Vagina (tissue), 2 donors: ENCODE data around the gene CHAMP1. TPM values are rescaled to one million over a fixed set of nuclear protein-coding genes. Genes with fewer than 3 reads are reported as not detected.

Source experiments
- DNase-seq, 2 donors: peaks; one replicate each; pipeline ENCODE4 v3.0.0-alpha.2; 2017; ENCODE audit errors: extremely low spot score in 2 of 2
- H3K27ac ChIP-seq: fragments of 200-600 bp; sonication (generic); one replicate; pipeline ENCODE4 v1.5.1; 2019
- H3K27me3 ChIP-seq: fragments of 200-600 bp; sonication (generic); one replicate; pipeline ENCODE4 v1.5.1; 2019
- H3K36me3 ChIP-seq, 2 donors: fragments of 200-600 bp; sonication (generic); one replicate each; pipeline ENCODE4 v1.5.1; 2017 to 2019
- H3K4me1 ChIP-seq: fragments of 200-600 bp; sonication (generic); one replicate; pipeline ENCODE4 v1.5.1; 2019
- H3K4me3 ChIP-seq, 2 donors: fragments of 200-600 bp; sonication (generic); 1 replicate in 1 of 2; 2 replicates in 1 of 2; pipeline ENCODE4 v1.5.1; 2016 to 2019
- H3K9me3 ChIP-seq: fragments of 200-600 bp; sonication (generic); one replicate; pipeline ENCODE4 v1.5.1; 2019
- POLR2A ChIP-seq, 2 donors: fragments of 450-650 bp; IDR thresholded peaks; one replicate each; pipeline ENCODE4 v1.6.1; 2017; ENCODE audit warnings: antibody characterized with exemption in 2 of 2, mild to moderate bottlenecking in 2 of 2, moderate library complexity in 2 of 2
- POLR2AphosphoS5 ChIP-seq, 2 donors: sonication (generic); formaldehyde crosslinking; IDR thresholded peaks; one replicate each; pipeline ENCODE4 v1.9.0; 2017; ENCODE audit warnings: antibody characterized with exemption in 2 of 2, mild to moderate bottlenecking in 2 of 2, low read depth in 1 of 2; ENCODE audit not compliant: insufficient read depth in 1 of 2
- intact Hi-C: fragments of 100-400 bp; cut with DNase I; formaldehyde crosslinking; loops from one replicate; pipeline ENCODE4 v1.15.1; 2023
- total RNA-seq: library from RNA; depleted of rRNA; stranded (reverse); fragments of >200 nt; gene quantifications from one replicate; pipeline ENCODE4 v1.2.3, GENCODE V29; 2016
- TF ChIP-seq, protein P1 (sequence below), 3 experiments: fragments of 450-650 bp in 2 of 3; fragments of 200-600 bp in 1 of 3; sonication (generic) in 1 of 3; IDR thresholded peaks; one replicate each; pipeline ENCODE4 v1.5.1; 2017 to 2019; ENCODE audit warnings: antibody characterized with exemption in 3 of 3, mild to moderate bottlenecking in 2 of 3, moderate library complexity in 2 of 3

Gene CHAMP1
- total RNA-seq, 1 donor from 2014 or later: 19.9 TPM

GRCh38 chr13:114320065-114320464, 5.8 kb downstream of the CHAMP1 start:
- Histone ChIP-seq H3K4me1 (peaks cover 53% of the 10 kb centered on the region), H3K36me3 (peaks cover 3 to 33% of the 10 kb centered on the region in 2 donors), H3K27ac (no peak overlapping the region)

DNA sequence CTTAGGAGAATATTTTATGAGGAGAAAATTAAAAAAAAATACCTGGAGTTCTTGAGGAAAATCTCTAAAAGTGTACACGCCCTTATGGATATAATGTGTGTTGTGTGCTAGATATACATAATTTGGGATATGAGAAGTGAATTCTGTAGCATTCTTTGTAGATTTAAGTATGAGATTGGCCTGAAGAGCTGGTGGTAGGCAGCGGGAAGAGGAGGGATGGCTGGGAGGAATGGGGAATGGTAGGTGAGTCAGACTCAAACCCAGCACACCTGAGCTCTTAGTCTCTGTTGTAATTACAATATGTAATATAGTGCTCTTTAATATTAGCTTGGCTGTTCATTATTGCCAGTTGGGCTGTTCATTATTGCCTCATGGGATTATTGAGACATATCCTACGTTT, 7.0 kb downstream of the CHAMP1 start:
- TF ChIP-seq POLR2AphosphoS5 (IDR thresholded peaks at IDR 0.05; ENCODE audit: insufficient read depth in 1 of 2, low read depth in 1 of 2): no peak
- TF ChIP-seq POLR2A (IDR thresholded peaks at IDR 0.05): no peak
- TF ChIP-seq, protein P1, sequence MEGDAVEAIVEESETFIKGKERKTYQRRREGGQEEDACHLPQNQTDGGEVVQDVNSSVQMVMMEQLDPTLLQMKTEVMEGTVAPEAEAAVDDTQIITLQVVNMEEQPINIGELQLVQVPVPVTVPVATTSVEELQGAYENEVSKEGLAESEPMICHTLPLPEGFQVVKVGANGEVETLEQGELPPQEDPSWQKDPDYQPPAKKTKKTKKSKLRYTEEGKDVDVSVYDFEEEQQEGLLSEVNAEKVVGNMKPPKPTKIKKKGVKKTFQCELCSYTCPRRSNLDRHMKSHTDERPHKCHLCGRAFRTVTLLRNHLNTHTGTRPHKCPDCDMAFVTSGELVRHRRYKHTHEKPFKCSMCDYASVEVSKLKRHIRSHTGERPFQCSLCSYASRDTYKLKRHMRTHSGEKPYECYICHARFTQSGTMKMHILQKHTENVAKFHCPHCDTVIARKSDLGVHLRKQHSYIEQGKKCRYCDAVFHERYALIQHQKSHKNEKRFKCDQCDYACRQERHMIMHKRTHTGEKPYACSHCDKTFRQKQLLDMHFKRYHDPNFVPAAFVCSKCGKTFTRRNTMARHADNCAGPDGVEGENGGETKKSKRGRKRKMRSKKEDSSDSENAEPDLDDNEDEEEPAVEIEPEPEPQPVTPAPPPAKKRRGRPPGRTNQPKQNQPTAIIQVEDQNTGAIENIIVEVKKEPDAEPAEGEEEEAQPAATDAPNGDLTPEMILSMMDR (IDR thresholded peaks at IDR 0.05): no peak
- DNase-seq: no peak
- Histone ChIP-seq H3K27ac (no peak overlapping the region), H3K27me3 (no peaks in the 10 kb centered on the region), H3K4me3 (no peak overlapping the region), H3K4me1 (peaks cover 41% of the 10 kb centered on the region), H3K9me3 (no peaks in the 10 kb centered on the region), H3K36me3 (peaks cover 3 to 36% of the 10 kb centered on the region in 2 donors)
- intact Hi-C loops: no loop called here

More at GRCh38 chr13:114320065-114320464, 5.8 kb downstream of the CHAMP1 start:
- intact Hi-C loops: no loop called here
- H3K4me3 ChIP-seq: no peak overlapping the region
- no peaks in the 10 kb centered on the region for H3K9me3 ChIP-seq
- TF ChIP-seq POLR2AphosphoS5 (IDR thresholded peaks at IDR 0.05; ENCODE audit: insufficient read depth in 1 of 2, low read depth in 1 of 2) (no peak), POLR2A (IDR thresholded peaks at IDR 0.05) (no peak)
- TF ChIP-seq, protein P1 (IDR thresholded peaks at IDR 0.05): no peak
- DNase-seq: no peak
- H3K27me3 ChIP-seq: no peaks in the 10 kb centered on the region

DNA sequence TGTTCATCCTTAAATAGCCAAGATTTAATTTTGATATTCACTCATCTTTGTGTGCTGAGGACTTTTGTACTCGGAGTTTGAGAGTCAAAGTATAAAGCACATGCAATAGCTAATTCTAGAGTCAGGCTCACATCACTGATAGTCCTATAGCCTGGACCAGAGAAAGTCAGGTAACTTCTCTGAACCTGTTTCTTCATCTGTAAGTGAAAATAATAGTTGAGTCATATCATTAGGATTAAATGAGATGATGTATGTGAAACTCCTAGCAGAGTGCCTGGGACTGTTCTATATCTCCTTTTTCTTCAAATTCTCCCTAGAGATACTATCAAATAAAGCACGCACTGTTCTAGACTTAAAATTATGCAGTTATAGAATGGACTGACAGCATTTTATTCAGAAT, 9.0 kb downstream of the CHAMP1 start:
- Histone ChIP-seq H3K27ac (no peak overlapping the region), H3K36me3 (peaks cover 3 to 36% of the 10 kb centered on the region in 2 donors), H3K9me3 (no peaks in the 10 kb centered on the region), H3K27me3 (no peaks in the 10 kb centered on the region), H3K4me1 (peaks cover 20% of the 10 kb centered on the region), H3K4me3 (no peak overlapping the region)
- intact Hi-C loops: no loop called here
- DNase-seq: no peak
- TF ChIP-seq POLR2A (IDR thresholded peaks at IDR 0.05) (no peak), POLR2AphosphoS5 (IDR thresholded peaks at IDR 0.05; ENCODE audit: insufficient read depth in 1 of 2, low read depth in 1 of 2) (no peak)
- TF ChIP-seq, protein P1 (IDR thresholded peaks at IDR 0.05): no peak

DNA sequence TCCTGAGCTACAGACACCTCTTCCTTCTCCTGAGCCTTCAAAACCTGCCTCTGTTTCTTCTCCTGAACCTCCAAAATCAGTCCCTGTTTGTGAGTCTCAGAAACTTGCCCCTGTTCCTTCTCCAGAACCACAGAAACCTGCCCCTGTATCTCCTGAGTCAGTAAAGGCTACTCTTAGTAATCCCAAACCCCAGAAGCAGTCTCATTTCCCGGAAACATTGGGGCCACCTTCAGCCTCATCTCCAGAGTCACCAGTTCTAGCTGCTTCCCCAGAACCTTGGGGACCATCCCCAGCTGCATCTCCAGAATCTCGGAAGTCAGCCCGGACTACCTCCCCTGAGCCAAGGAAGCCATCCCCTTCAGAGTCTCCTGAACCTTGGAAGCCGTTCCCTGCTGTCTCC, 10.0 kb downstream of the CHAMP1 start:
- Histone ChIP-seq H3K4me3 (no peak overlapping the region), H3K27me3 (no peaks in the 10 kb centered on the region), H3K36me3 (peaks cover 3 to 36% of the 10 kb centered on the region in 2 donors), H3K4me1 (peaks cover 11% of the 10 kb centered on the region), H3K9me3 (no peaks in the 10 kb centered on the region), H3K27ac (no peak overlapping the region)
- TF ChIP-seq POLR2AphosphoS5 (IDR thresholded peaks at IDR 0.05; ENCODE audit: insufficient read depth in 1 of 2, low read depth in 1 of 2): no peak
- TF ChIP-seq, protein P1 (IDR thresholded peaks at IDR 0.05): no peak
- TF ChIP-seq POLR2A (IDR thresholded peaks at IDR 0.05): no peak
- no peak for DNase-seq
- intact Hi-C loops: no loop called here

- no peak for DNase-seq
- Histone ChIP-seq H3K27me3 (no peaks in the 10 kb centered on the region), H3K27ac (no peak overlapping the region), H3K4me1 (no peaks in the 10 kb centered on the region), H3K9me3 (no peaks in the 10 kb centered on the region), H3K36me3 (peaks cover 3 to 36% of the 10 kb centered on the region in 2 donors), H3K4me3 (no peak overlapping the region)
- TF ChIP-seq POLR2A (IDR thresholded peaks at IDR 0.05) (no peak), POLR2AphosphoS5 (IDR thresholded peaks at IDR 0.05; ENCODE audit: insufficient read depth in 1 of 2, low read depth in 1 of 2) (no peak)
- TF ChIP-seq, protein P1 (IDR thresholded peaks at IDR 0.05): no peak
- intact Hi-C loops: no loop called here
These were observed 11.4 kb downstream of the CHAMP1 start for GRCh38 chr13:114325729-114326128.
